ENCODE data around the gene CRYAB. TPM values are rescaled to one million over a fixed set of nuclear protein-coding genes. Genes with fewer than 3 reads are reported as not detected.
"Not testable (repeated sequence)": the region's sequence is repeated elsewhere in the genome, so short reads cannot be mapped to it uniquely, and the experiment has no call there.

The CRYAB gene
- total RNA-seq, 4 donors from 2014 or later, result 763 to 2,291 (median 1,427) TPM

GRCh38 chr11:111905411-111905810, 6.2 kb downstream of the CRYAB start:
- no peak for ATAC-seq
- intact Hi-C loops (cut with DNase I; ENCODE audit: low total_unique reads), result no loop called here
- H3K9me3 ChIP-seq, result no peaks in the 10 kb centered on the region
- TF ChIP-seq POLR2A (IDR thresholded peaks at IDR 0.05) (no peak), CTCF (IDR thresholded peaks at IDR 0.05 in 4 of 5, conservative IDR thresholded peaks at IDR 0.05 in 1 of 5) (no peak)
- no peak overlapping the region for H3K4me3 ChIP-seq
- peak overlapping the region; percentile 91 to 97 (median 97) for H3K27ac ChIP-seq
- peaks cover 0 to 21% of the 10 kb centered on the region in 2 donors for H3K36me3 ChIP-seq
- H3K27me3 ChIP-seq, result no peaks in the 10 kb centered on the region
- in situ Hi-C loops (cut with MboI; ENCODE audit: low sequenced_read_pairs in 4 of 4), result no loop called here
- no peak for DNase-seq
- peaks cover 0 to 26% of the 10 kb centered on the region in 2 donors for H3K4me1 ChIP-seq

- ATAC-seq (no peak), DNase-seq (no peak)
- intact Hi-C loops (cut with DNase I; ENCODE audit: low total_unique reads), result no loop called here
- no peak overlapping the region for H3K4me3 ChIP-seq
- no peaks in the 10 kb centered on the region for H3K9me3 ChIP-seq
- TF ChIP-seq POLR2A (IDR thresholded peaks at IDR 0.05), result no peak
- TF ChIP-seq CTCF (IDR thresholded peaks at IDR 0.05 in 4 of 5, conservative IDR thresholded peaks at IDR 0.05 in 1 of 5), result no peak
- no peaks in the 10 kb centered on the region for H3K27me3 ChIP-seq
- H3K27ac ChIP-seq, result no peak overlapping the region
- no peaks in the 10 kb centered on the region for H3K4me1 ChIP-seq
- H3K36me3 ChIP-seq, result no peaks in the 10 kb centered on the region
- in situ Hi-C loops (cut with MboI; ENCODE audit: low sequenced_read_pairs in 4 of 4), result no loop called here
Observed at GRCh38 chr11:111886844-111887243, 24.7 kb downstream of the CRYAB start.

- intact Hi-C loops (cut with DNase I; ENCODE audit: low total_unique reads), result no loop called here
- in situ Hi-C loops (cut with MboI; ENCODE audit: low sequenced_read_pairs in 4 of 4), result no loop called here
- H3K4me3 ChIP-seq, result no peak overlapping the region
Observed at GRCh38 chr11:111886032-111886431, 25.5 kb downstream of the CRYAB start.

GRCh38 chr11:111885053-111885452, 26.5 kb downstream of the CRYAB start:
- H3K9me3 ChIP-seq; H3K36me3 ChIP-seq; ATAC-seq; DNase-seq; H3K4me1 ChIP-seq; intact Hi-C loops (cut with DNase I; ENCODE audit: low total_unique reads); H3K27me3 ChIP-seq; H3K4me3 ChIP-seq; in situ Hi-C loops (cut with MboI; ENCODE audit: low sequenced_read_pairs in 4 of 4); H3K27ac ChIP-seq: not testable (repeated sequence)

More at GRCh38 chr11:111886032-111886431, 25.5 kb downstream of the CRYAB start:
- ATAC-seq (no peak), DNase-seq (no peak)
- H3K4me1 ChIP-seq, result no peaks in the 10 kb centered on the region
- H3K27me3 ChIP-seq, result no peaks in the 10 kb centered on the region
- no peaks in the 10 kb centered on the region for H3K9me3 ChIP-seq
- no peak for TF ChIP-seq CTCF (IDR thresholded peaks at IDR 0.05 in 4 of 5, conservative IDR thresholded peaks at IDR 0.05 in 1 of 5)
- TF ChIP-seq POLR2A (IDR thresholded peaks at IDR 0.05), result no peak
- no peaks in the 10 kb centered on the region for H3K36me3 ChIP-seq
- no peak overlapping the region for H3K27ac ChIP-seq

- Histone ChIP-seq H3K27ac (no peak overlapping the region), H3K4me1 (peaks cover 8 to 19% of the 10 kb centered on the region in 2 donors), H3K4me3 (no peak overlapping the region), H3K36me3 (no peaks in the 10 kb centered on the region), H3K27me3 (no peaks in the 10 kb centered on the region), H3K9me3 (no peaks in the 10 kb centered on the region)
- TF ChIP-seq CTCF (IDR thresholded peaks at IDR 0.05 in 4 of 5, conservative IDR thresholded peaks at IDR 0.05 in 1 of 5), result no peak
- no peak for TF ChIP-seq POLR2A (IDR thresholded peaks at IDR 0.05)
- intact Hi-C loops (cut with DNase I; ENCODE audit: low total_unique reads) (no loop called here), in situ Hi-C loops (cut with MboI; ENCODE audit: low sequenced_read_pairs in 4 of 4) (no loop called here)
- DNase-seq, result no peak
- ATAC-seq, result no peak
Observed at GRCh38 chr11:111882202-111882601, 29.4 kb downstream of the CRYAB start.

Measured in gastrocnemius medialis (tissue), 4 donors.